ENCODE results near the gene TP73.

The TP73 gene

GRCh38 chr1:3783651-3784474 lies 131.5 kb downstream of the TP73 start:
- no peak for DNase-seq

DNA sequence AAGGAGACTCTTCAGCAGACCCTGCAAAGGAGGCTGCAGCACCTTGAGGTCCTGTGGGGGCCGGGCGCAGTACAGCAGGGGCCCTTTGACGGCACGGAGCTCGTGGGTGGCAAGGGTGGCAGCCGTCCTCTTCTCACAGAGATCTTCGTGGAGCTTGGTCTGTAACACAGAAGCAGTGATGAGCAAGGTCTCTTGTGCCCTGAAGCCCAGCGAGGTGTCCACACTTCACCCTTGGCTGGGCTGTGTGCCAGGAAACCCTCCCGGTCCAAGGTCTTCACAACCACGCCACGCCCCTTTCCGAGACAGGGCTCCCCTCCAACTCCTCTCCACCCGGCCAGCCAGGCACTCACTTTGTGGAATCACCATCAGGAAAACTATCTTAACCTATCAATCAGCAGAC lies 132.7 kb downstream of the TP73 start:
- no peak for DNase-seq

DNA sequence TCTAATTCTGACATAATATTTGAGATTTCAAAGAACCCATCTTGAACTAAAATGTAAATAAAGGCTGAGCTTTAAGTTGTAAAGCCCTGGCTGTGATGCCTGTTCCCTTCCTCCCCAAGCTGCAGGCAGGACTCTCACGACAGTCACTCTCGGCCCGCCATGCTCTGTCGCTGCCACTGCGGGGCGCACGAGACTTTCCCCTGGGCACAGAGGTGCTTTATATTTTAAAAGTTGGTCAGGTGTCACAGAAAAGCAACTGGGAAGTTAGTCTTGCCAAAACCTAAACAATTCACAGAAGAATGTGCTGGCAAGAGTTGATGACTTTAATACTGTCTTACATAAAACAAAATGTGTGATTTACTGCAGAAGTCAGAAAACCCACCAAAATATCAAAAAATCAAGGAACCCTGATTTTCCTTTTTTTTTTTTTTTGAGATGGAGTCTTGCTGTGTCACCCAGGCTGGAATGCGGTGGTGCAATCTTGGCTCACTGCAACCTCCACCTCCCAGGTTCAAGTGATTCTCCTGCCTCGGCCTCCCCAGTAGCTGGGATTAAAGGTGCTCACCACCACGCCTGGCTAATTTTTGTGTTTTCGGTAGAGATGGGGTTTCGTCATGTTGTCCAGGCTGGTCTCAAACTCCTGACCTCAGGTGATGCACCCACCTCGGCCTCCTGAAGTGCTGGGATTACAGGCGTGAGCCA lies 133.3 kb downstream of the TP73 start:
- DNase-seq = no peak

Data from C1 segment of cervical spinal cord (tissue), 14 donors.